GM12878 (cell line): ENCODE results near the gene ZFYVE19. TPM values are rescaled to one million over a fixed set of nuclear protein-coding genes. Genes with fewer than 3 reads are reported as not detected.

Experiments used
- ATAC-seq: fragments of 200-7000 bp; cut with Tn5 transposase; 3 replicates; pipeline ENCODE4 v1.9.1; 2020; ENCODE audit warnings: mild to moderate bottlenecking, moderate library complexity
- BruUV-seq: library from RNA; stranded (reverse); fragments of 400-500 nt; replicated peaks from 2 replicates; lab custom pipeline; 2021; lab: Mats Ljungman, UMichigan
- CTCF ChIA-PET: fragments of 300-600 bp; sonication (Branson Sonifier 250); formaldehyde crosslinking; extraction: SDS; loops from one replicate; lab custom pipeline; 2021; ENCODE audit warnings: inconsistent platforms; lab: Yijun Ruan, JAX
- POLR2A ChIA-PET: fragments of 350-600 bp; formaldehyde crosslinking; extraction: SDS; loops from one replicate; lab custom pipeline; 2021; ENCODE audit warnings: inconsistent platforms; lab: Charles Lee
- RAD21 ChIA-PET: fragments of 300-600 bp; sonication (Branson Sonifier 250); formaldehyde crosslinking; loops from one replicate; lab custom pipeline; 2023; ENCODE audit warnings: antibody characterized with exemption; ENCODE audit not compliant: unreplicated experiment; lab: Charles Lee
- SMC1A ChIA-PET: fragments of 300-600 bp; sonication (Branson Sonifier 250); formaldehyde crosslinking; loops from one replicate; lab custom pipeline; 2023; ENCODE audit not compliant: unreplicated experiment, uncharacterized antibody; lab: Charles Lee
- DNase-seq: peaks from one replicate; pipeline ENCODE4 v3.0.0-alpha.2; 2011; ENCODE audit warnings: low read depth, low spot score
- FAIRE-seq: peaks from 3 replicates; lab custom pipeline; 2011; peaks lifted over from hg19 to GRCh38; lab: Jason Lieb, UNC
- H2AFZ ChIP-seq: 2 replicates; pipeline ENCODE4 v1.6.0; 2011; ENCODE audit warnings: low read depth, low read length, control low read depth; ENCODE audit not compliant: control insufficient read depth
- H3K27ac ChIP-seq: 2 replicates; pipeline ENCODE4 v1.5.1; 2011; ENCODE audit warnings: control low read depth; ENCODE audit not compliant: control insufficient read depth, insufficient read depth
- H3K27me3 ChIP-seq, 2 experiments: replicated peaks in 1 of 2; 2 replicates each; pipeline versions ENCODE4 v1.6.0 to v1.6.1; 2011; ENCODE audit warnings: low read length in 1 of 2; ENCODE audit not compliant: control insufficient read depth in 2 of 2, insufficient read depth in 2 of 2
- H3K36me3 ChIP-seq, 2 experiments: 2 replicates each; pipeline ENCODE4 v1.5.1; 2011; ENCODE audit warnings: low read length in 1 of 2; ENCODE audit not compliant: control insufficient read depth in 2 of 2, insufficient read depth in 2 of 2
- H3K4me1 ChIP-seq: 2 replicates; pipeline ENCODE4 v1.6.1; 2011; ENCODE audit warnings: mild to moderate bottlenecking, low read length, moderate library complexity, mixed read lengths; ENCODE audit not compliant: control insufficient read depth, insufficient read depth
- H3K4me2 ChIP-seq: 2 replicates; pipeline ENCODE4 v1.6.0; 2011; ENCODE audit warnings: control low read depth; ENCODE audit not compliant: control insufficient read depth, insufficient read depth
- H3K4me3 ChIP-seq: fragments of 200-600 bp; sonication (generic); 2 replicates; pipeline ENCODE4 v1.5.1; 2016
- H3K79me2 ChIP-seq: 2 replicates; pipeline ENCODE4 v1.6.0; 2011; ENCODE audit warnings: low read length; ENCODE audit not compliant: control insufficient read depth, insufficient read depth
- H3K9ac ChIP-seq: 2 replicates; pipeline ENCODE4 v1.8.0; 2011; ENCODE audit warnings: low read length, control low read depth, mixed read lengths; ENCODE audit not compliant: control insufficient read depth, insufficient read depth
- H3K9me3 ChIP-seq: replicated peaks from 3 replicates; pipeline ENCODE4 v1.5.1; 2011; ENCODE audit warnings: mild to moderate bottlenecking, low read length; ENCODE audit not compliant: control insufficient read depth, insufficient read depth
- H4K20me1 ChIP-seq: 2 replicates; pipeline ENCODE4 v1.6.0; 2011; ENCODE audit not compliant: control insufficient read depth, insufficient read depth
- E4F1 ChIP-seq: fragments of 450-650 bp; IDR thresholded peaks from 2 replicates; pipeline ENCODE4 v1.6.1; 2018; ENCODE audit warnings: borderline replicate concordance, mild to moderate bottlenecking; ENCODE audit not compliant: partially characterized antibody
- IKZF1 ChIP-seq: fragments of 450-650 bp; conservative IDR thresholded peaks from 2 replicates; pipeline ENCODE4 v1.6.1; 2017; ENCODE audit warnings: antibody characterized with exemption, mild to moderate bottlenecking
- JUND ChIP-seq: IDR thresholded peaks from 2 replicates; pipeline ENCODE4 v1.6.1; 2012; ENCODE audit warnings: low read depth, mild to moderate bottlenecking, low read length, improper control_type of control experiment, moderate library complexity
- MEF2B ChIP-seq: fragments of 450-650 bp; IDR thresholded peaks from 2 replicates; pipeline ENCODE4 v1.6.1; 2018; ENCODE audit warnings: mild to moderate bottlenecking, moderate library complexity; ENCODE audit not compliant: partially characterized antibody, poor library complexity, severe bottlenecking
- NFXL1 ChIP-seq: fragments of 450-650 bp; IDR thresholded peaks from 2 replicates; pipeline ENCODE4 v1.6.1; 2017; ENCODE audit warnings: antibody characterized with exemption, mild to moderate bottlenecking, borderline replicate concordance
- PAX5 ChIP-seq: IDR thresholded peaks from 2 replicates; pipeline ENCODE4 v1.6.1; 2011; ENCODE audit warnings: low read depth, low read length, borderline replicate concordance
- RELA ChIP-seq: fragments of 450-650 bp; IDR thresholded peaks from 2 replicates; pipeline ENCODE4 v1.8.0; 2014; ENCODE audit warnings: borderline replicate concordance; ENCODE audit not compliant: partially characterized antibody
- SIX5 ChIP-seq: IDR thresholded peaks from 2 replicates; pipeline ENCODE4 v1.6.1; 2011; ENCODE audit warnings: mild to moderate bottlenecking, low read depth, low read length, moderate library complexity; ENCODE audit not compliant: severe bottlenecking
- SREBF2 ChIP-seq: IDR thresholded peaks from 2 replicates; pipeline ENCODE4 v1.6.1; 2012; ENCODE audit warnings: mild to moderate bottlenecking, low read length
- SUZ12 ChIP-seq: fragments of 200-600 bp; sonication (generic); IDR thresholded peaks from one replicate; pipeline ENCODE4 v1.6.1; 2018; ENCODE audit warnings: antibody characterized with exemption, mild to moderate bottlenecking; ENCODE audit not compliant: unreplicated experiment
- TBL1XR1 ChIP-seq: IDR thresholded peaks from 2 replicates; pipeline ENCODE4 v1.6.1; 2012; ENCODE audit warnings: low read depth, low read length, improper control_type of control experiment
- WRNIP1 ChIP-seq: IDR thresholded peaks from 2 replicates; pipeline ENCODE4 v1.6.1; 2011; ENCODE audit warnings: low read depth, low read length, improper control_type of control experiment, borderline replicate concordance
- ZNF207 ChIP-seq: fragments of 450-650 bp; IDR thresholded peaks from 2 replicates; pipeline ENCODE4 v1.6.1; 2014; ENCODE audit warnings: antibody characterized with exemption, mild to moderate bottlenecking, borderline replicate concordance
- WGBS: methylation state at CpG from one replicate; pipeline ENCODE4 v1.1.6; 2016; ENCODE audit warnings: low lambda C conversion rate; ENCODE audit not compliant: insufficient replicate concordance, insufficient coverage; ENCODE audit errors: missing lambda C conversion rate; 5-methylcytosine and 5-hydroxymethylcytosine counted together
- in situ Hi-C: fragments of 300-500 bp; cut with MboI; formaldehyde crosslinking; loops from 9 replicates; pipeline ENCODE4 v1.14.3; 2018; ENCODE audit warnings: mixed read lengths
- intact Hi-C: fragments of 100-400 bp; cut with micrococcal nuclease; formaldehyde crosslinking; loops from one replicate; pipeline ENCODE4 v1.14.2; 2022; ENCODE audit not compliant: unreplicated experiment
- polyA plus RNA-seq, 11 experiments: library from polyadenylated mRNA; depleted of rRNA in 4 of 11; unstranded in 6 of 11; stranded (reverse) in 5 of 11; fragments of >200 nt; fragmentation: Nextera tagmentation in 4 of 11; fragmentation: Illumina TruSeq in 1 of 11; extraction: Ambion mirVana in 4 of 11; extraction: Trizol in 1 of 11; gene quantifications; 1 replicate in 1 of 11; 2 replicates in 10 of 11; pipeline versions ENCODE4 v1.2.1 to v1.2.3, GENCODE V29; 2011 to 2016; ENCODE audit warnings: inconsistent platforms in 2 of 11, missing spikeins in 2 of 11, low read depth in 1 of 11
- total RNA-seq, 4 experiments: library from RNA; depleted of rRNA in 3 of 4; stranded (reverse); fragments of >200 nt in 3 of 4; fragmentation: Illumina TruSeq in 1 of 4; extraction: Trizol in 1 of 4; gene quantifications; 2 replicates each; pipeline versions ENCODE4 v1.2.1 to v1.2.3, GENCODE V29; 2013 to 2021
- TF ChIP-seq, protein P1 (sequence below): fragments of 150-350 bp; IDR thresholded peaks from 2 replicates; pipeline ENCODE4 v1.6.1; 2014; ENCODE audit warnings: mild to moderate bottlenecking, low read depth, low read length
- TF ChIP-seq, protein P2 (sequence below): IDR thresholded peaks from 2 replicates; pipeline ENCODE4 v1.6.1; 2012; ENCODE audit warnings: low read depth, low read length, improper control_type of control experiment
- TF ChIP-seq, protein P3 (sequence below): fragments of 450-650 bp; formaldehyde crosslinking; IDR thresholded peaks from 2 replicates; pipeline ENCODE4 v1.5.0; 2022; ENCODE audit warnings: mild to moderate bottlenecking, missing genetic modification characterization

ZFYVE19 gene
- total and polyA plus RNA-seq, 10 of the 15 experiments (the other 5 are each of a cell fraction or from before 2014, with no cell fraction given), result 1.7 to 36.3 (median 17.0) TPM

GRCh38 chr15:40821195-40821594 lies 14.3 kb downstream of the ZFYVE19 start:
- ATAC-seq, result no peak
- no peak for TF ChIP-seq MEF2B
- no peak for TF ChIP-seq IKZF1
- no peak for TF ChIP-seq TBL1XR1
- TF ChIP-seq SREBF2, result no peak
- TF ChIP-seq, protein P1, sequence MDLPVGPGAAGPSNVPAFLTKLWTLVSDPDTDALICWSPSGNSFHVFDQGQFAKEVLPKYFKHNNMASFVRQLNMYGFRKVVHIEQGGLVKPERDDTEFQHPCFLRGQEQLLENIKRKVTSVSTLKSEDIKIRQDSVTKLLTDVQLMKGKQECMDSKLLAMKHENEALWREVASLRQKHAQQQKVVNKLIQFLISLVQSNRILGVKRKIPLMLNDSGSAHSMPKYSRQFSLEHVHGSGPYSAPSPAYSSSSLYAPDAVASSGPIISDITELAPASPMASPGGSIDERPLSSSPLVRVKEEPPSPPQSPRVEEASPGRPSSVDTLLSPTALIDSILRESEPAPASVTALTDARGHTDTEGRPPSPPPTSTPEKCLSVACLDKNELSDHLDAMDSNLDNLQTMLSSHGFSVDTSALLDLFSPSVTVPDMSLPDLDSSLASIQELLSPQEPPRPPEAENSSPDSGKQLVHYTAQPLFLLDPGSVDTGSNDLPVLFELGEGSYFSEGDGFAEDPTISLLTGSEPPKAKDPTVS, result no peak
- TF ChIP-seq JUND, result no peak
- TF ChIP-seq NFXL1, result no peak
- no peak for TF ChIP-seq SUZ12
- TF ChIP-seq E4F1, result no peak
- TF ChIP-seq PAX5, result no peak
- TF ChIP-seq WRNIP1, result no peak
- TF ChIP-seq, protein P2, sequence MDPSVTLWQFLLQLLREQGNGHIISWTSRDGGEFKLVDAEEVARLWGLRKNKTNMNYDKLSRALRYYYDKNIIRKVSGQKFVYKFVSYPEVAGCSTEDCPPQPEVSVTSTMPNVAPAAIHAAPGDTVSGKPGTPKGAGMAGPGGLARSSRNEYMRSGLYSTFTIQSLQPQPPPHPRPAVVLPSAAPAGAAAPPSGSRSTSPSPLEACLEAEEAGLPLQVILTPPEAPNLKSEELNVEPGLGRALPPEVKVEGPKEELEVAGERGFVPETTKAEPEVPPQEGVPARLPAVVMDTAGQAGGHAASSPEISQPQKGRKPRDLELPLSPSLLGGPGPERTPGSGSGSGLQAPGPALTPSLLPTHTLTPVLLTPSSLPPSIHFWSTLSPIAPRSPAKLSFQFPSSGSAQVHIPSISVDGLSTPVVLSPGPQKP, result no peak
- no peak for TF ChIP-seq ZNF207
- no peak for TF ChIP-seq RELA
- TF ChIP-seq SIX5, result no peak
- TF ChIP-seq, protein P3, sequence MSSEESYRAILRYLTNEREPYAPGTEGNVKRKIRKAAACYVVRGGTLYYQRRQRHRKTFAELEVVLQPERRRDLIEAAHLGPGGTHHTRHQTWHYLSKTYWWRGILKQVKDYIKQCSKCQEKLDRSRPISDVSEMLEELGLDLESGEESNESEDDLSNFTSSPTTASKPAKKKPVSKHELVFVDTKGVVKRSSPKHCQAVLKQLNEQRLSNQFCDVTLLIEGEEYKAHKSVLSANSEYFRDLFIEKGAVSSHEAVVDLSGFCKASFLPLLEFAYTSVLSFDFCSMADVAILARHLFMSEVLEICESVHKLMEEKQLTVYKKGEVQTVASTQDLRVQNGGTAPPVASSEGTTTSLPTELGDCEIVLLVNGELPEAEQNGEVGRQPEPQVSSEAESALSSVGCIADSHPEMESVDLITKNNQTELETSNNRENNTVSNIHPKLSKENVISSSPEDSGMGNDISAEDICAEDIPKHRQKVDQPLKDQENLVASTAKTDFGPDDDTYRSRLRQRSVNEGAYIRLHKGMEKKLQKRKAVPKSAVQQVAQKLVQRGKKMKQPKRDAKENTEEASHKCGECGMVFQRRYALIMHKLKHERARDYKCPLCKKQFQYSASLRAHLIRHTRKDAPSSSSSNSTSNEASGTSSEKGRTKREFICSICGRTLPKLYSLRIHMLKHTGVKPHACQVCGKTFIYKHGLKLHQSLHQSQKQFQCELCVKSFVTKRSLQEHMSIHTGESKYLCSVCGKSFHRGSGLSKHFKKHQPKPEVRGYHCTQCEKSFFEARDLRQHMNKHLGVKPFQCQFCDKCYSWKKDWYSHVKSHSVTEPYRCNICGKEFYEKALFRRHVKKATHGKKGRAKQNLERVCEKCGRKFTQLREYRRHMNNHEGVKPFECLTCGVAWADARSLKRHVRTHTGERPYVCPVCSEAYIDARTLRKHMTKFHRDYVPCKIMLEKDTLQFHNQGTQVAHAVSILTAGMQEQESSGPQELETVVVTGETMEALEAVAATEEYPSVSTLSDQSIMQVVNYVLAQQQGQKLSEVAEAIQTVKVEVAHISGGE (CRISPR knock-in tag), result no peak

More at GRCh38 chr15:40821195-40821594, 14.3 kb downstream of the ZFYVE19 start:
- WGBS, result 54% methylated on average over 2 of the region's 2 CpGs
- Histone ChIP-seq H3K9ac (no peak overlapping the region), H3K4me1 (no peaks in the 10 kb centered on the region), H3K27ac (no peak overlapping the region), H3K4me3 (no peak overlapping the region), H3K36me3 (no peaks in the 10 kb centered on the region), H3K27me3 (no peaks in the 10 kb centered on the region; a peak in 1 of 4 replicates), H4K20me1 (no peaks in the 10 kb centered on the region), H3K9me3 (no peaks in the 10 kb centered on the region), H2AFZ (no peak overlapping the region), H3K4me2 (no peak overlapping the region), H3K79me2 (no peaks in the 10 kb centered on the region)
- CTCF ChIA-PET, result no interaction called here
- in situ Hi-C loops, result no loop called here
- DNase-seq, result no peak
- SMC1A ChIA-PET, result no interaction called here
- intact Hi-C loops, result no loop called here
- RAD21 ChIA-PET, result no interaction called here
- no TSS peak for BruUV-seq
- POLR2A ChIA-PET, result no interaction called here
- no peak for FAIRE-seq
